ENCODE results near the gene NXPH4.
A peak's percentile ranks its signal among the peaks of the same experiment; 100 is the strongest.

The NXPH4 gene

DNA sequence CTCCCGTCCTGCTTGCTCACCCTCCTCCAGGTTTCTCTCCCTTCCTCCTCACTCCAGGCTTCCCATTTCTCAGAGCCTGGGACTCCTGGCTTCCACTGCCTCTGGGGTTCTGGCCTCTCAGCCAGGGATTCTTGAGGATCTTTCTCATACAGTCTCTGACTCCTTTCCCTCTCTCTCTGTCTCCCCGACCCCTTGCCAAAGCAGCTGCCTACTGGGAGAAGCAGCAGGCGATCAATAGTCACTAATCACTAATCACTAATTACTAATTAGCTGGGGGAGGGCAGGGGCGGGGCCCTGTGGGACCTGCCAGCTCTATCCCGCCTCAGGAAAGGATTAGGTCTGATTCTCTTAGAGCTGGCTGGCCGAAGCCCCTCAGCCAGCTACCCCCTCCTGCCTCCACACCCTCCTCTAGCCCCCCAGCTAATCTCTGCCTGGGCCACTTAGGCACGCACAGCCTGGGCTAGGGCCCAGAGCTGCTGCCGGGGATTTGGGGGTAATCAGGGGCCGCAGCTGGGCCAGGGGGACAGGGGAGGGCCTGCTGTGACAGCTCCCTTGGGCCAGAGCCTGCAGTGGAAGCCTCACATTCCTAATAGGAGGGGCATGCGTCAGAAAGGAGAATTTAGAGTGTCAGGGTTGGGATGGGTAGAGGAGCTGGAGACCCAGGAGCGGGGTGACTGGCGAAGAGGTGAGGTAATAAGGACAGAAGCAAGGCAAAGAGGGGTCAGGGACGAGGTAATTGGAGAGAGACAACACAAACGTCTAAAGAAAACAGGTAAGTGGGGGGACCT lies 2.8 kb downstream of the NXPH4 start:
- DNase-seq (ENCODE audit: low spot score): no peak

DNA sequence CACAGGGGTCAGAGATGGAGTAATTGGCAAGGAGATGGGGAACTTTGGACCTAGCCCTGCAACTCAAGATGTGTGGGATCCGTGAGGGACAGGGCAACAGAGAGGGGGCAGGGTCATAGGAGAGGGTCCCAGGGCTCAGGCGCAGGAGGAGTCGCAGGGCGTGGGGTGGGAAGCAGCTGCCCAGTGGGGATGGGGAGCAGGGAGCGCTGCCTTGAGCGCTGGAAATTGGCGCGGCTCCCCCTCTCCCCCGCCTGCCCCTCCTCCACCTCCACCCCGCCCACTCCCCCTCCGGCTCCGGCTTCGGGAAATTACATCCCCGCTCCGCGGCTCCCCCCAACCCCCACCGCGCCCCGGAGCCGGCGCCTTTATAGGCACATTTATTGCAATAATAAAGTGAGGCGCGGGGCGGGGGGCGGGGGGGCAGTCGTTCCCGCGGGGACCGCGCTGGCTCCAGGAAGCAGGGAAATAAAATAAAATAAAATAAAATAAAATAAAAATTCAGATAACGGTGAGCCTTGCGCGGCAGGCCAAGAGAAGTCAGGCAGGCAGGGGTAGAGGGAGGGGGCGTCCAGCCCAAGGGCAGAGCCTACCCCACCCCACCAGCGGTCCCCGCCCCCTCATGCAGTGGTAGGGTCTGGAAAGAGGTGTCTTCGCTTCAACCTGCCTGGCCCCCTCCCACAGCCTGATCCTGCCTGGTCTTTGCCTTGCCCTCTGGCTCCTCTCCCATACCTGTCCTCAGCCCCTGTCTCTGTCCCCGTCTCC lies 3.6 kb downstream of the NXPH4 start:
- no peak for DNase-seq (ENCODE audit: low spot score)

DNA sequence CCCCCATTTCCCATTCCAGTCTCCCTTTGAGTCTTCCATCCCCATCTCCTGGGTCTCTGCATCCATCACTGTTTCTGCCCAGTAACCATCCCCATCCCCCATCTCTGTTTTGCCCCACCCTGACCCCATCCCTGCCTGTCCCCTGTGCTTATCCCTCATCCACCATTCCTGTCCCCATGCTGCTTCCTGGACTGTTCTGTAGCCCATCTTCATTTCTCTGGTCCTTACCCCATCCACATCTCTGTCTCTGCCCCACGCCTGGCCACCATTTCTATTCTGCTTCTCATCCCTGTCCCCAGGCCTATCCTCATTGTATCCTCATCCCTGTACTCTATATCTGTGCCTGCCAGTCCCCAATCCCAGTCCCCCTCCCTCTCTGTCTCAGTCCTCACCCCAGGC lies 4.2 kb downstream of the NXPH4 start:
- DNase-seq (ENCODE audit: low spot score): no peak

DNA sequence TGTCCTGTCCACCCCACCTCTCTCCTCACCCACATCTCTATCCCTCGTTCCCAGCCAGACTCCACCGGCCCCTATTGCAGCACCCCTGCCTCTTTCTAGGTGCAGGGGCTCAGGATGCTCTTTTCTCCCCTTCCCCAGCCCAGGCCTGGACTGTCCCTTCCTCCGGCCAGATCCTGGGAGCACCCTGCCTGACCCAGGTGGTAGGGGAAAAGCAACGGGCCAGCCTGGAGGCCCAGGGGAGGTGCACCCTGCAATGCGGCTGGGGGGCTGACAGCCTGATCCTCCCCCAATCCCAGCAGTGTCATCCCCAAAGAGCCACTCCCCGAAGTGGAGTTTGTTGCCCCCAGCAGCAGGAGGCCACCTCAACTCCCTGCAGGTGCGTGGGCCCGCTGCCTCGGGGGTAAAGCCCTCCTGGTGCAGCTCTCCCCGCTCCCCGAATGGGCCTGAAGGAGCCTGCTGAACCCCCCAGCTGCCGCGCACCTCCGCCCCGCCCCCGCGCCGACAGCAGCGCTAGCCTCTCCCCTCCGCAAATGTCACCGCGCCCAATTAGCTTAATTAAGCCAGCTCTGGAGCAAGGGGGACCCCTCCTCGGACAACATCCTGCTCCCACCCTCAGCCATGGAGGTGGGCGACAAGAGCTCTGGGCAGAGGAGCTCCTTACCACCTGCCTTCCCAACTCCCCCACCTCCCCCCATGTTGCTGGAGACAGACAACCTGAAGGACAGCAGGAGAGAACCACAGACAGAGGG lies 4.7 kb downstream of the NXPH4 start:
- no peak for DNase-seq (ENCODE audit: low spot score)

DNA sequence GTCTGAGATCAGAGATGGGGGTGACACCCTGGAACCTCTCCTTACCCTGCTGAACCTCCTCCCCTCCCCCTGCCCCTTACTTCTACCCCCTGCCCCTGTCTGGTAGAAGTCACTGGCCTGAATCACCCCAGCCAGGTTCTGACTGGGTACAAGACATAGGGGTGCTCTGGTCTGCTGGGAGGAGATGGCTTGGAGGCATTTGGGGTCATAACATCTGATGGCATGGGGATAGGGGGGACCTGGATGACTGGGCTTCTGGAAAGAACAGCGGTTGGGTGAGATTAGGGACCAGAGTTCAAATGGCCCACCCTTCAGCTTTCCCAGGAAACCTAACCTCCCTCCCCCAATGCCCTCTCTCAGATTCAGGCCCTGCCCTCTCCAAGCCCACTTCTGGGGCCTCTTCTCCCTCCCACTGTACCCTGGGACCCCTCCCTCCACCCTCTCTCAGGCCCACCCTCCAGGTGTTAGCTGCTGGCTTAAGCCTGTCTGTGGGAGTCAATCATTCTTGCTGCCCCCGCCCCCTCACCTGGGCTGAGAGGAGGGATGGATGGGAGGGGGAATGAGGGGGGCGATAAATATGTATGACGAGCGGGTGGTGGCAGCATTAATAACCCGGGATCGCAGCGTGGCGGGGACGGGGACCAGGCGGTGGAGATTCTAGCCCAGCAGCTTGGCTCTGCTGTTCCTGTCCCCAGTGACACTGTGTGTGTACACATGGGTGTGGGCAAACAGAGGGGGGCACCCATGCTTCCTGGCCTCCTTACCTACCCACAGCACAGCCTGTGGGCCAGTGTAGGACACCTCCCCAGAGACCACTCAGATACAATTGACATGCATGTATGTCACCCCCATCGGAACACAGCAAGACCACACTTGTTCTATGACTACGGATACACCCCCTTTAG lies 5.9 kb downstream of the NXPH4 start:
- DNase-seq (ENCODE audit: low spot score): no peak

DNA sequence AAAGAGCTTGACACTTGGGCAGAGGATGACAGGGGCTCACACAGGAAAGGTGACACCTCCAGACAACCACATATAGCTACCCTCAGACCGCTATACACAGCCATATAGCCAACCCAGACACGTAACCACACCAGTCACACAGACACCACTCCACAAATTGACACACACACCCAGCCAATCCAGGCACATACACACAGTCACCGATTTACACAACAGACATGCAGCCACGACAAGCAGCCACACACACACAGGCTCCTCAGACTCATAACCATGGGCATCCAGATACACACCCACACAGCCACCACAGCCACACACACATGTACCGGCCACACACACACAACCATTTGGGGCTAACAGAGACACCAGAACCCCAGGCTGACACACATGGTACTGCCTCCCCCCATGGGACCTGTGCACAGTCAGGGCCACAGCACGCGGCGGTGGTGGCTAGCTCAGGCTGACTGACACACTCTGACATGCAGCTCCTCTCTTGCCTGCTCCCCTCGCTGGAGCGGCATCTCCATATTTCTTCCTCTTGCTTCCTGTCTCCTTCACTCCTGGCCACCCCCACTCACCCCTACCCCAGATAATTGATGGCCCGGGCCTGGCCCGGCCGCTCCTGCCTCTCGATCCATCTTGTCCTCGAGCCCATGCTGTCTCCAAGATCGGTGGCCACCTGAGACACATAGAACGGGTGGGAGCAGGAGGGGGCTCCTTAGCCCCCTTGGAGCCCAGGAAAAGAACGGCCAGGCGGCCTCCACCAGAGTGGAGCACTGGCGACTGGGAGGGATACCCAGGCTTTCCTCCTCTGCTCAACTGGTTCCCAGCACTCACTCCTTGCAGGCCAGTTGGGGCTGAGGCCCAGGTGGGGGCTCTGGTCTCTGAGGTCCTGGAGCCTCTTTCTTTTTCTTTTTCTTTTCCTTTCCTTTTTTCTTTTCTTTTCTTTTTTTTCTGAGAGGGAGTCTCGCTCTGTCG lies 6.9 kb downstream of the NXPH4 start:
- no peak for DNase-seq (ENCODE audit: low spot score)

DNA sequence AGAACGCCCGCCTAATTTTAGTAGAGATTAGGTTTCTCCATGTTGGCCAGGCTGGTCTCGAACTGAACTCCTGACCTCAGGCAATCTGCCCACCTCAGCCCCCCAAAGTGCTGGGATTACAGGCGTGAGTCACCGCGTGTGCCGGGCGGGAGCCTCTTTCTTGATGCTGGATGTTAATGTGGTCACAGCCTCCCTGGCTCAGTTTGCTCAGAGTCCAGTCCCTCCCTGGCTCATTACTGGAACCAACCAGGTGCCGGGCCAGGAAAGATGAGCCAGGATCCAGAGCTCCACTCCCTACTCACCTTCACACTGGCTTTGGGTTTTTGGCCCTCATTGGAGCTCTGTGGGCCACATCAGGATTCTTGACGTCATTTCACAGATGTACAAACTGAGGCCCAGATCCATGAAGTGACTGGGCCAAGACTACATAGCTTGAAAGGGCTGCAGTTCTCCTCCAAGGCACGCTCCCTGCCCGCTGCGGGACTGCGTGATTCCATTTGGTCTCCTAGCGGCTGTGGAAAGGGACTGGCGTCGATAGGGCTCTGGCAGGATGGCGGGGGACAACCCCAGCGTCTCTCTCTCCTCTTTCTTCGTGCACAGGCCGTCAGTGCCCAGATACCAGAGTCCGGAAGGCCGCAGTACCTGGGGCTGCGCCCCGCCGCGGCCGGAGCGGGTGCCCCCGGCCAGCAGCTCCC lies 7.8 kb downstream of the NXPH4 start:
- no peak for DNase-seq (ENCODE audit: low spot score)

DNA sequence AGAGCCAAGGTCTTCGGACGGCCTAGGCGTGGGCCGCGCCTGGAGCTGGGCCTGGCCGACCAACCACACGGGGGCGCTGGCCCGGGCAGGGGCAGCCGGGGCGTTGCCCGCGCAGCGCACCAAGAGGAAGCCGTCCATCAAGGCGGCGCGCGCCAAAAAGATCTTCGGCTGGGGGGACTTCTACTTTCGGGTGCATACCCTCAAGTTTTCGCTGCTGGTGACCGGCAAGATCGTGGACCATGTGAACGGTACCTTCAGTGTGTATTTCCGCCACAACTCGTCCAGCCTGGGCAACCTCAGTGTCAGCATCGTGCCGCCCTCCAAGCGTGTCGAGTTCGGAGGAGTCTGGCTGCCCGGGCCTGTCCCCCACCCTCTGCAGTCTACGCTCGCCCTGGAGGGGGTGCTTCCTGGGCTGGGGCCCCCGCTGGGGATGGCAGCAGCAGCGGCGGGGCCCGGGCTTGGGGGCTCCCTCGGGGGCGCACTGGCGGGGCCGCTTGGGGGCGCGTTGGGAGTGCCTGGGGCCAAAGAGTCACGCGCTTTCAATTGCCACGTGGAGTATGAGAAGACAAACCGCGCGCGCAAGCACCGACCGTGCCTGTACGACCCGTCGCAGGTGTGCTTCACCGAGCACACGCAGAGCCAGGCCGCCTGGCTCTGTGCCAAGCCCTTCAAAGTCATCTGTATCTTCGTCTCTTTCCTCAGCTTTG lies 8.5 kb downstream of the NXPH4 start:
- peak; percentile 79 for DNase-seq (ENCODE audit: low spot score)

DNA sequence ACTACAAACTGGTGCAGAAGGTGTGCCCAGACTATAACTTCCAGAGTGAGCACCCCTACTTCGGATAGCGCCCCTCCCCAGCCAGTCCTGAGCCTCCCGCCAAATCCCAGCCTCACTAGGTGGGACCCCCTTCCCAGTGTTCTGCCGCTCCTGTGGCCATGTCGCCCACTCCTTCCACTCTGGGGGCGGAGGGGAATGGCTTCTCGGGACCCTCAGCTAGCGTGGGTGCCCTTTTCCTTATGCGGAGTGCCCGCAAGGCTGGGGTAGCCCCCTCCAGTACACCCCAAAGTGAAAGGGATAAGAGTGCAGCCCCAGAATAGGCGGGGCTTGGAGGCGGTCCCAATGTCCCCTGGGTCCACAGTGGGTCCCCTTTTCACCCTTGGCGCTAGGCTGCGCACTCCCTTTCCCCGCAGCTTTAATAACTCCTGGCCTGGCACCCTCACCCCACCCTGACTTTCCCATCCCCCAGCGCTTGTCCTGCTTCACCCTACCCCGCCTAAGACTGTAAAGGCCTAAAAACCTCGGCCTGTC lies 9.2 kb downstream of the NXPH4 start:
- no peak for DNase-seq (ENCODE audit: low spot score)

DNA sequence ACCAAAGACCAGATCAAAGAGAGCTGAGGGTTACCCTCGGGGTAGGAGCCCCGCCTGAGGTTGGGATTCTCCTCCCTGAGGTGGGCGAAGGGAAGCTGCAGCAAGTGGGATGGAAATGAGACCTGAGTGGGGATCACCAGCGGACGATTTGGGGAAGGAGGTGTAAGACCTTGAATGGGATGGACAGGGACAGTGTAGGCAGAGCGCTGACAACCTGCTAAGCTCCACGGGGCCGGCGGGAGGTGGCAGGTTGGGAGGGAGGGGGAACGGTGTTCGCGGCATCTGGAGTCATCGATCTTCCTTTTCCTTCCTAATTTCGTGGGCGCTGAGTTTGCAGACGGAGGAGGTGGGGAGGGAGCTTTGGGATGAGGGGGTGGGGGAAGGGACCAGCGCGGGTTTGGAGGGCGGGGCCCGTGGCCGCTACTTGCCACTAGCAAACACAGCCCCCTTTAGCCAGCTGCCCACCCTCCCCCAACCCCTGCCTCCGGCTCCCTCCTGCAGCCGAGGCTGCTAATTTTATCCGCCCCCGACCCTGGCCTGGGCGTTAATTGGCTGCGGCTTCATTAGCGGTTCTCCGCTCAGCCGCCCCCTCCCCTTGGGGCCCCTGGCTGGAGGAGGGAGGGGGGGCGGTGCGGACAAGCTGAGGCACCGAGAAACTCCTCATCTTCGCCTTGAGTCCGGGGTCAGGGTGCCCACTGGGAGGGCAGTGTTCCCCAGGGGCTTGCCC lies 10.2 kb downstream of the NXPH4 start:
- DNase-seq (ENCODE audit: low spot score): no peak

DNA sequence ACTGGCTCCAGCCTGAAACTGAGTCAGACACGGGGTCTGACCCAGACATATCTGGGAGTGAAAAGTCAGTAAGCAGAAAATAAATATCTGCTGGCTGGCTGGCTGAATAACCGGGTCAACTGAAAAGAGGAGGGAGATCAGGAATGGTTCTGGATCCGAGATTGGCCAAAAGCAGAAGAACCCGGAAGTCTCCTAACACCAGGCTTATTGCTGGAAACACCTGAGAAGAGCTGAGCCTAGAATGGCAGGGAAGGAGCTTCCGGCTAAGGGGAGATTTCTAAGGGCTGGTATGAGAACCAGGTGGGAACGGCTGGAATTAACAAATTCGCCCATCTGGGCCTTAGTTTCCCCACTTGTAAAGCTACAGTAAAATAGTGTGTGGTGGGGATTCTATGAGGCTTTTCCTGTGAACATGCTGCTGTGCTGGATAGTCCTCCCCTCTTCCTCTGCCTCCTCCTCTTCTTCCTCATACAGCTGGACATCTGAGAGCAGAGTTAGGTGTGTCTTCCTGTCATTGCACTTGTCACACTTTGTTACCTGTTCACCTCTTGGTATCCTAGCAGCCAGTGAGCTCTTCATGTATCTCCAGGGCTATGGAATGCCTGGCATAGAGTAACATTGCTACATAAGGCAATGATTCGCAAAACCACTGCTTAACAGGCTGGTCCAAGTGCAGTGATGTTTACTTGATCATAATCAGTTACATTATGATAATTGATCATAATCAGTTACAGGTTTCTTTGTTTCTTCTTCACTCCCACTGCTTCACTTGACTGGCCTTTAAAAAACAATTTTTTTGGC lies 10.9 kb downstream of the NXPH4 start:
- no peak for DNase-seq (ENCODE audit: low spot score)

DNA sequence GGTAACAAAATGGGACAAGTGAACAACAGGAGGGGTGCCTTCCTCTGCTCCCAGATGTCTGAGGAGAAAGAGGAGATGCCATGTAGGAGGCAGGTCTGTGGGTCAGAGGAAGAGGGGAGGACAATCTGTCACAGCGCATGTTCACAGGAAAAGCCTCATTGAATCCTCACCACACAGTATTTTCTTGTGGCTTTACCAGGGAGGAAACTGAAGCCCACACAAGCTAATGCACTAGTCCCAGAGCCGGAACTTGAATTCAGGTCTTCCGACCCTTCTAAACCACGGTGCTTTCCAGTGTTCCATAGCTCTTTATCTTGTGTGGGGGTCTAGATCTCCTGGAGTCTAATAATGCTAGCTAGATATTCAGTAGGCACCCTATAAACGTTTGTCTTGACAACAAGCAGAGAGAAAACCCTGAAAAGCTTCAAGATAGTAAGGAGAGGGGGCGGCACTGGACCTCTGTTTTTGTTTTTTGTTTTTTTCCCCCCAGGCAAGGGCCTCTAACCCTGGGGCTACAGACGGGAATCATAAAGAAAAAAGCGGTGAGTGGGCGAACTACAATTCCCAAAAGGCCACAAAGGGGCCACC lies 12.5 kb downstream of the NXPH4 start:
- no peak for DNase-seq (ENCODE audit: low spot score)

DNA sequence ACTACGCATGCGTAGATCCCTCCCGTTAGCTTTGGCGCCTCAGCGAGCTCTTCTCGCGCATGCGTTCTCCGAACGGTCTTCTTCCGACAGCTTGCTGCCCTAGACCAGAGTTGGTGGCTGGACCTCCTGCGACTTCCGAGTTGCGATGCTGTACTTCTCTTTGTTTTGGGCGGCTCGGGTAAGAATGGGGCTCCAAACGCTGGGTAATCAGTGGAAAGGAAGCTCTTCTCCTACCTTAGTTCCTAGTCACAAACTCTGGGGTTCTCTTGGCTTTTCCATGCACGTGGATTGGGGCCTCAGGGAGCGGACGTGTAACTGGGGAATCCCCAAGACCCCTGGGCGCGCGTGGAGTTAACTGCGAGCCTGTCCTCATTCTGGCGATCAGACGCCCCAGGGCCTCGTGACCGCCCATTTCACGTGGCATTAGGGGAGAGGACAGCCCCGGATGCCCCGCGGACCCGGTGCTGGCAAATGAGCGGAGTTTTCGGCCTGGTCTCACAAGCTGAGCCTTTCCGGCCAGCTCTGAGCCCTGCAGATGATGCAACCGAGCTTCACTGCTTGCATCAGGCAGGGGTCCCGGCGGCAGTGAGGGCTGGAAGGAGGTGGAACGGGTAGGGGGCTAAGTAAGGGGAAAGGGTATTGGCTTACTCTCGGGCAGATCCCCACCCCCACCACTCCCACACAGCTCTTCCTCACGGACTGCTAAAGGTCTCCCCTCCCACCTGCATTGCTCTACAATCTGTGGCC lies 13.2 kb downstream of the NXPH4 start, which contains the start of gene SHMT2:
SHMT2 (plus strand) TSS at position 78 of the 747 bp plus-strand sequence; CDS start at position 146, 68 bp downstream.
- peak; percentile 94 for DNase-seq (ENCODE audit: low spot score)

DNA sequence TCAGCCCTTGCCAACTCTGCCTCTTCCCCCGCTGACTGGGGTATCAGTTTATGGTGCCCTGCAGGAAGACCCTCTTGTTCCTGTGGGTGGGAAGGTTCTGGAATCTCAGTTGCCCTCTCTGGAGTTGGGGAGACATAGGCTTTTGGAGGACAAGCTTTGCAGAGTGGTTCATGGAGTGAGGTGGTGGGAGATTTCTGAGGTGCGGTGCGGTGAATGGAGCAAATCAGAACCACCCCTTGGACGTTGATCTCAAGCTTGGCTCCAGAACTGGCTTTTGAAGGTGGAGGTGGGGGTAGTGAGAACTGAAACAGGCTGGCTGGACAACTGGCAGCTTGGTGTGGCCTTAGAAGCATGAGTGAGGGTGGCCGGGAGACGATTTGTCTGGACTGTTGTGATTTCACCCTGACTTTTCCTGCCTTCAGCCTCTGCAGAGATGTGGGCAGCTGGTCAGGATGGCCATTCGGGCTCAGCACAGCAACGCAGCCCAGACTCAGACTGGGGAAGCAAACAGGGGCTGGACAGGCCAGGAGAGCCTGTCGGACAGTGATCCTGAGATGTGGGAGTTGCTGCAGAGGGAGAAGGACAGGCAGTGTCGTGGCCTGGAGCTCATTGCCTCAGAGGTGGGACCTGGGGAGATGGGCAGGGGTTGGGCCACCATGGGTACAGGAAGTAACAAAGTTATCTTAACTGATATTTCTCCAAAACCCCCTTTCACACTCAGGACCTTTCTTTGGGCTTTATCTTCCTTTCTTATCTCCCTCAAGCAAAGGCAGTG lies 14.0 kb downstream of the NXPH4 start:
- DNase-seq (ENCODE audit: low spot score): no peak

DNA sequence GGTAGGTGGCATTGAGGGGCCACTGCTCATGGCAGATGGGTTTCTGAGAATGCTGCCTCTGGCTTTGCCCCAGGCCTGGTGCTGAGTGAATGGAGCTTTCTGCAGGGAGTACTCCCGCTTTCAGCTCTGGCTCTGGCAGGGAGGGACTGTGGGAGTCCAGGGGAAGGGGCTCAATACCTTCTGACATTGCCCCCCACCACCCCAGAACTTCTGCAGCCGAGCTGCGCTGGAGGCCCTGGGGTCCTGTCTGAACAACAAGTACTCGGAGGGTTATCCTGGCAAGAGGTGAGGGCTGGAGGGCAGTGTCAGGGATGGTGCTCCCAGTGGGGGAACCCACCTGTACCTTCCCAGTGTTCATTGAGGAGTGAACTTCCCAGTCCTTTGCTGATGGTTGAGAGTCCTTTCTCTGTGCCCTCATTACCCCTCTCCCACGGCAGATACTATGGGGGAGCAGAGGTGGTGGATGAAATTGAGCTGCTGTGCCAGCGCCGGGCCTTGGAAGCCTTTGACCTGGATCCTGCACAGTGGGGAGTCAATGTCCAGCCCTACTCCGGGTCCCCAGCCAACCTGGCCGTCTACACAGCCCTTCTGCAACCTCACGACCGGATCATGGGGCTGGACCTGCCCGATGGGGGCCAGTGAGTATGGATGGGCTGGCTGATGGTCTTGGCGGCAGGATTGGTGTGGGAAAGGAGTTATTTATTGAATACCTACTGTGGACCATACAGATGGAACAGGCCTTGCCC lies 14.9 kb downstream of the NXPH4 start:
- no peak for DNase-seq (ENCODE audit: low spot score)
